OCI-LY3 (cell line): ENCODE data around the gene EIF4G1.

Source experiments
- EZH2phosphoT487 ChIP-seq: fragments of 200-600 bp; shearing (Covaris generic); IDR thresholded peaks from 2 replicates; pipeline ENCODE4 v1.6.1; 2018; ENCODE audit warnings: antibody characterized with exemption, mixed run types, low read depth
- TF ChIP-seq, protein P1 (sequence below): fragments of 200-600, 300-600 bp; sonication (generic); IDR thresholded peaks from 2 replicates; pipeline ENCODE4 v1.5.1; 2014; ENCODE audit warnings: antibody characterized with exemption, low read length, low read depth

- TF ChIP-seq, protein P1, sequence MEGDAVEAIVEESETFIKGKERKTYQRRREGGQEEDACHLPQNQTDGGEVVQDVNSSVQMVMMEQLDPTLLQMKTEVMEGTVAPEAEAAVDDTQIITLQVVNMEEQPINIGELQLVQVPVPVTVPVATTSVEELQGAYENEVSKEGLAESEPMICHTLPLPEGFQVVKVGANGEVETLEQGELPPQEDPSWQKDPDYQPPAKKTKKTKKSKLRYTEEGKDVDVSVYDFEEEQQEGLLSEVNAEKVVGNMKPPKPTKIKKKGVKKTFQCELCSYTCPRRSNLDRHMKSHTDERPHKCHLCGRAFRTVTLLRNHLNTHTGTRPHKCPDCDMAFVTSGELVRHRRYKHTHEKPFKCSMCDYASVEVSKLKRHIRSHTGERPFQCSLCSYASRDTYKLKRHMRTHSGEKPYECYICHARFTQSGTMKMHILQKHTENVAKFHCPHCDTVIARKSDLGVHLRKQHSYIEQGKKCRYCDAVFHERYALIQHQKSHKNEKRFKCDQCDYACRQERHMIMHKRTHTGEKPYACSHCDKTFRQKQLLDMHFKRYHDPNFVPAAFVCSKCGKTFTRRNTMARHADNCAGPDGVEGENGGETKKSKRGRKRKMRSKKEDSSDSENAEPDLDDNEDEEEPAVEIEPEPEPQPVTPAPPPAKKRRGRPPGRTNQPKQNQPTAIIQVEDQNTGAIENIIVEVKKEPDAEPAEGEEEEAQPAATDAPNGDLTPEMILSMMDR: no peak
- TF ChIP-seq EZH2phosphoT487: no peak
These were observed 69.9 kb downstream of the EIF4G1 start for GRCh38 chr3:184384342-184384741.
